ENCODE data around the gene ULBP1.
"Not testable (repeated sequence)": the region's sequence is repeated elsewhere in the genome, so short reads cannot be mapped to it uniquely, and the experiment has no call there.

ULBP1 gene

GRCh38 chr6:149934249-149935156 lies 29.2 kb upstream of the ULBP1 start:
- DNase-seq = no peak

- no peak for DNase-seq
Observed at GRCh38 chr6:149935246-149935645, 28.5 kb upstream of the ULBP1 start.

GRCh38 chr6:149935668-149936067 lies 28.1 kb upstream of the ULBP1 start:
- DNase-seq = no peak

GRCh38 chr6:149936743-149937142 lies 27.0 kb upstream of the ULBP1 start:
- no peak for DNase-seq

GRCh38 chr6:149938013-149938570 lies 25.7 kb upstream of the ULBP1 start:
- DNase-seq = not testable (repeated sequence)

GRCh38 chr6:149938571-149939355 lies 25.0 kb upstream of the ULBP1 start:
- no peak for DNase-seq

GRCh38 chr6:149939356-149939648 lies 24.4 kb upstream of the ULBP1 start:
- no peak for DNase-seq

- no peak for DNase-seq
Observed at GRCh38 chr6:149939909-149940671, 23.7 kb upstream of the ULBP1 start.

GRCh38 chr6:149940672-149940982 lies 23.1 kb upstream of the ULBP1 start:
- DNase-seq = no peak

- DNase-seq = no peak
Observed at GRCh38 chr6:149941583-149942460, 21.9 kb upstream of the ULBP1 start, which contains the start of gene ULBP2. Gene ULBP2 (plus strand): TSS chr6:149942014. CDS start chr6:149942073, 59 bp downstream.

GRCh38 chr6:149942461-149942829 lies 21.3 kb upstream of the ULBP1 start:
- DNase-seq = no peak

- DNase-seq = not testable (repeated sequence)
Observed at GRCh38 chr6:149943321-149943720, 20.4 kb upstream of the ULBP1 start.

GRCh38 chr6:149945276-149945675 lies 18.5 kb upstream of the ULBP1 start:
- not testable (repeated sequence) for DNase-seq

- not testable (repeated sequence) for DNase-seq
Observed at GRCh38 chr6:149946631-149947030, 17.1 kb upstream of the ULBP1 start.

- DNase-seq = not testable (repeated sequence)
Observed at GRCh38 chr6:149947533-149947932, 16.2 kb upstream of the ULBP1 start.

GRCh38 chr6:149948011-149948410 lies 15.7 kb upstream of the ULBP1 start:
- DNase-seq = no peak

- DNase-seq = no peak
Observed at GRCh38 chr6:149948616-149949015, 15.1 kb upstream of the ULBP1 start.

GRCh38 chr6:149950423-149950822 lies 13.3 kb upstream of the ULBP1 start:
- no peak for DNase-seq

- no peak for DNase-seq
Observed at GRCh38 chr6:149951096-149951495, 12.6 kb upstream of the ULBP1 start.

- DNase-seq = no peak
Observed at GRCh38 chr6:149951626-149952025, 12.1 kb upstream of the ULBP1 start.

- not testable (repeated sequence) for DNase-seq
Observed at GRCh38 chr6:149953390-149953789, 10.4 kb upstream of the ULBP1 start.

GRCh38 chr6:149953934-149954327 lies 9.8 kb upstream of the ULBP1 start:
- not testable (repeated sequence) for DNase-seq
